GM04504 (cell line): Measurements from ENCODE around the gene RAB30.

Experiments
- DNase-seq: peaks from one replicate; pipeline ENCODE4 v3.0.0-alpha.2; 2012; ENCODE audit warnings: low read depth

Gene RAB30, protein sequence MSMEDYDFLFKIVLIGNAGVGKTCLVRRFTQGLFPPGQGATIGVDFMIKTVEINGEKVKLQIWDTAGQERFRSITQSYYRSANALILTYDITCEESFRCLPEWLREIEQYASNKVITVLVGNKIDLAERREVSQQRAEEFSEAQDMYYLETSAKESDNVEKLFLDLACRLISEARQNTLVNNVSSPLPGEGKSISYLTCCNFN

DNA sequence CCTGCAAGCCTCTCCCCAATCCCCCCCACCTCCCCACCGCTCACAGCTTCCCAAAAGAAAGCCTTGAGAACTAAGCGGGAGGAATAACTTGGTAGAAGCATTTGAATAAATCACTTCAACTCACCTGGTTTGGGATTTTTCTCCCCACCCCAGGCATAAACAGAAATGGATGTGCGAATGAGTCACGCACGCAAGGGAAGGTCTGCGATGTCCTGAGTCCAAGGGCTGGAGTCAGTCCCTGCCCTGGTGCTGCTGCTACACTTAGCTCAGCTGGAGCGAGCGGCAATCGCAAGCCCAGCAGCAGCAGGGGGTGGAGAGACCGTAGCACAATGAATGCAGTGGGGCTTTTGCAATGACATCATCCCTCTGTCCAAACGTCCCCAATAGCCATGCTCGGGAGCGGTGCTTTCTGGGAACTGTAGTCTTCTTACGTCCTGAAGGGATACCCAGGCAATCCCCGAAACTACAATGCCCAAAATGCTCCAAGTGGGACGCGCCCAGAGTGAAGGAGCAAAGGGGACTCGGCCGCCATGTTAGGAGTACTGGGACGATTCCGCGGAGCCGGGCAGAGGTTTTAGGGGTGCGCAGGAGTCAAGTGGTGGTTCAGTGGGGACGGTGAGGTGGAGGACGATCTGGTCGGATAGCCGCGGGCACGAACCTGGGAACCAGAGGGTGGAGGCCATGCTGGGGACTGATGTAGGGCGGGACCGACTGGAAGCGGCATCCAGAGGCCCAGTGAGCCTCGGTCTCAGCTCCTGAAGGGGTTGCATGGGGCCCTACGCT lies at the start of gene RAB30:
RAB30 (minus strand) TSS at position 331 of the 783 bp plus-strand sequence. CDS start 74,581 bp downstream, outside the sequence.
- DNase-seq, result peak; percentile 100

DNA sequence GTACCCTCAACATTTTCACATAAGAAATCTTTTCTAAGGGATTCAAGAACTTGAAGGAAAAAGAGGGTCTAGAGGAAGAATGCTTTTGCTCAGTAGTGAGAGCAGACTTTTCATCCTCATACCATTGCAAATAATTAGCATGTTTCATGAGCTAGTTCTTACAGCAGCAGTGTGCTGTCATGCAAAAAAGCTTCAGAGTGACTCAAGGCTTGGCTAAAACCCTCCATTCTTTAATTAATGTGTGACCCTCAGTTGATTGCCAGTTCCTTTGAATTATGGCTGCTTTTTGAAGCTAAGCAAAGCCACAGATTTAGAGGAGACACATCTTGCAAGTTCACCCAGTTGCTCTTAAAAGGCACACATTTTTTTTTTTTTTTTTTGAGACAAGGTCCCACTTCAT lies 48.6 kb upstream of the RAB30 start:
- peak; percentile 10 for DNase-seq

DNA sequence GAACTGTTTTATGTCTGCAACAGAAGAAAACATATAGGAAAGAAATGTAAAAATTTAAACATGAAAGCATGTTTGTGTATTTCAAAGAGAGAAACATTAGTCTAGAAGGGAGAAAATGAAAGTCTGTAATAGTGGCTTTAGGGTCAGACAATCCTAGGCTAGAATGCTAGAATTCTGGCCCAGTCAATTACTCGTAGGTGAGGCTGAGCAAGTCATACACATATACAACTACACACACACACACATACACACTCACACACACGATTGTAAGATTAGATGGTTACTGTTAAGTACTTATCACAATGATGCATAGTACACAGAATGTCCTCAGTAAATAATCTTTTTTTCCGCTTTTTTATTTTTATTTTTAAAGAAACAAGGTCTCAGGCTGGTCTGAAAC lies 47.5 kb upstream of the RAB30 start:
- DNase-seq, result no peak

DNA sequence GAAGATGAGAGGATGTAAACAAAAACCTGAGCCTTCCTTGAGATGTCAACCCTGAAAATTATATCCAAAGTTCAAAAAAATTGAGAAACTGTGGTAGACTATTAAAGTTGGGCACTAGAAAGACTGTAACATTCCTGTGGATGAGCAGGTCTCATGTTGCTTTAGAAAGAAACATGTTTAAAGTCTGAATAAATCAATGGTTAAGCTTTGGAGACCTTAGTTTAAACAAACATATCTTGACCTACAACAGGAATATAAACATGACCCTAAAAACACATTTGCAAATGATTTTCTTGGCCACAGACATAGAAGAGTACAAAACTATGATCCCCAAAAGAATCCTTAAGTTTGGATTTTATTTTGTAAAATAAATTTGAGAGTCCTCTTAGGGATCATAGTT lies 47.1 kb upstream of the RAB30 start:
- DNase-seq, result no peak

DNA sequence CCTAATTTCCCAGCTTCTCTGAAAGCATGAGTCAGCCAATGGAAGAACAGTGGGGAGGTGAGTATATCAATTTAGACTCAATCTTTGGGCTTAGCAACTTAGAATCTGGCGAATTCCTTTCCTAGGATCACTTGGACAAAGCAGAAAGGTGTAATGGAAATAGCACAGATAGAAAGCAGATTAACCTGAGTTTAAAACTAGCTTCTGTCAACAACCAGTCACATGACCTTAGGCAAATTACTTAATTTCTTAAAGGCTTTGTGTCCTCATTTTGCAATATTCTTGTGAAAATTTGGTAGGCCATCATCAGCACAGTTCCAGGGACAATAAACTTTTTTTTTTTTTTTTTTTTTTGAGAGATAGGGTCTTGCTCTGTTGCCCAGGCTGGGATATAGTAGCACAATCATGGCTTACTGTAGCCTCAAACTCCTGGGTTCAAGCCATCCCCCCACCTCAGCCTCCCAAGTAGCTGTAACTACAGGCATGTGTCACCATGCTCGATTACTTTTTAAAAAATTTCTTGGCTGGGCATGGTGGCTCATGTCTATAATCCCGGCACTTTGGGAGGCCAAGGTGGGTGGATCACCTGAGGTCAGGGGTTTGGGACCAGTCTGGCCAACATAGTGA lies 44.4 kb upstream of the RAB30 start:
- no peak for DNase-seq

DNA sequence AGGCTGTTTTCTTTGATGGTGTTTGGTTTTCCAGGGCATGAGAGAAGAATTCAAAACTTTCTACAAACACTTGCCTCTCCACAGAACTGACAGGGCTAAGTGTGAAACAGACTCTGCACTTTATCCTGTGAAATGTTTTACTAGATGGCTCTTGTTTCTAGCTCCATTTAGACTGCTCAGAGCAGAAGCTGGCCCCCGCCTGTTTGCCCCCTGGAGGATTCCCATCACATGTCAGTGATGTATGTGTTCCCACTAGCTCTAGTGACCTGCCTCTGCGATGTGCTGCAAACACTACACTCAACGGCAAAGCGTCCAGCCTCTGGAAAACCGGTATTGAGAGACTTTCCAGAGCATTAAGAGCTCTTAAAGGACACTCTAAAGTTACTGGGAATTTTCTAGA lies 43.9 kb upstream of the RAB30 start:
- DNase-seq, result no peak

DNA sequence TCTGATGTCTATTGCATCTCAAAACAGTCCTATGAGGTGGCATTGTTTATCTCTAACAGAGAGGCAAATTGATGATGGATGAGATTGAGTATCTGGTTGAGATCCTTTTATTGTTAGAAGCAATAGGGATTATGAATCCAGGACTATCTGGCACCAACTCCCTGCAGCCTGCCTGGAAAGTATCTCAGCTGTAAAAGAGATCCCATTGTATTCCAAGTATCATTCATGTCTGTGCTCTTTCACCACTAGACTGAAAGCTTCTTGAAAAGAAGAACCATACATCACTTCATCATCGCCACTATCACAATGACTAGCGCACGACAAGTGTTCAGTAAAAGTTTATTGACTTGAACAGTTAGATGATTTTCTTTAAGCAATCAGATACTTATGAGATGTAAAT lies 43.3 kb upstream of the RAB30 start:
- DNase-seq, result no peak

DNA sequence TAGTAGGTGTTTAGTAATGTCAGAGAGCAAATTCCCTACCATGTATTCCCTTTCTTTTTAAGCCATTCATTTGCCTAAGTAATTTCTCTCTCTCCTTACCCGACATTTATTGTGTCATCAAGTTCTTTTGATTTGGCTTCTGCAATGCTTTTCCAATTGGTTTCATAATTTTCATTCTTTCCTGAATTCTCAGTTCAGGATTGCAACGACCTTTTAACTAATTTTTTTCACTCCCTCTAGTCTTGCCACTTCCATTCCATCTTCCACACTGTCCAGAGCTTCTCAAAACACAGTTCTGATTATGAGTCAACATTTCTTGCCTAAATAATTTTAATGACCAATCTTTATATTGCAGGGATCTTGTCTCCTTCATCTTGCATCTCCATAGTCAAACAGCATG lies 41.2 kb upstream of the RAB30 start:
- DNase-seq, result no peak

DNA sequence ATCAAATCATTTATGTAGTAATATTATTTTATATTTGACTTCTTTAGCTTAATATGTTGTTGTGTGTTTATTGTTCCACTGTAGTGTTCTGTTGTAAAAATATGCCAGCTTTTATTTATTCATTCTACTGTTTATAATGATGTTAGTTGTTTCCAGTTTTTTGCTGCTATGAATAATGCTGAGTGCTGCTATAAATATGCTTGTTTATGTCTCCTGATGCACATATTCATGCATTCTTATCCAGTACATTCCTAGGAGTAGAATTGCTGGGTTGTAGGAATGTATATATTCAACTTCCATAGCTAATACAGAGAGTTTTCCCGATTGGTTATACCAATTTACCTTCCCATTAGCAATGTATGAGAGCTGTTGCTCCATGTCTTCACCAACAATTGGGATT lies 33.5 kb upstream of the RAB30 start:
- no peak for DNase-seq

DNA sequence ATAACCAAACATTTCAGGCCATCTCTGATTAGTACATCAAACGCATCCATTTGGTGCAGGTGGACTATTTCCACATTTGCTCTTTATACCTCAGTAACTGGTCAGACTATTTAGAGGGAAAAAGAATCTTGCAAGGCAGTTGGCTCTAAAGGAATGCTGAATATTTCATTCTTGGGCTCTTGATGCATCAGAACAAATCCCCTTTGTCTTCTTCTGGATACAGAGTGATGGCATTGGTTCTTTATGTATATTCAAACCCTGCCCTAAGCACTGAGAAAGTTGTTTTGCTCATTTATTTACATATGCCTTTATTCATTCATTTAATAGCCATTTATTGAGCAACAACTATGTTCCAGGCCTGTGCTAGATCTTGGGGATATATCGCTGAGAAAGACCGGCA lies 31.1 kb upstream of the RAB30 start:
- DNase-seq, result no peak

DNA sequence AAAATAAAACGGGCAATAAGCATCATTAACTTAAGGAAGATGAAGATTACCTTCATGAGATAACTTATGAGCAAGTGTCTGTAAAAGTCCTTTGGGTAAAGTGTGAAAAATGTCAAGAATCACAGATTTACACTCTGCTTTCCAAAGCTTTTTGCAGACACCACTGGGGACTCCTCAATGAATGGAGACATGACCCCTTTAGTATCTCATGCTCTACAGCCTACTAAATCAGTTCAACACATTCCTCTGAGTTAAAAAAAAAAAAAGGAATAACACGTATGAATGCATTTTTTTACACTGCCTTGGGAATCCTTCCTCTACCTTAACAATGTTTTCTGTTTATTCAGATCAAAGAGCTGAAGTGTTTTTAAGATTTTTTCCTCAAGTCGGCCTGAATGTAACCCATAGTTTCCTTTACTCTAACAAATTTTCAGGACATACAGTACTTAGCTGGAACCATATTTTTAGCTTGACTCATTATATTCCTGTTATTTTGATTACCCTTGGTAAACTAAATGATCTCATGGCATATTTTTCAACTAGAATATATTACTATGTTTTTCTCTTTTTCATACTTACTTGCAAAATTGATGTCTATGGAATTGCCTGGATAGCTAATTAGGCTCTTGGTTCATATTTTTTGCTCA lies 25.9 kb upstream of the RAB30 start:
- no peak for DNase-seq

DNA sequence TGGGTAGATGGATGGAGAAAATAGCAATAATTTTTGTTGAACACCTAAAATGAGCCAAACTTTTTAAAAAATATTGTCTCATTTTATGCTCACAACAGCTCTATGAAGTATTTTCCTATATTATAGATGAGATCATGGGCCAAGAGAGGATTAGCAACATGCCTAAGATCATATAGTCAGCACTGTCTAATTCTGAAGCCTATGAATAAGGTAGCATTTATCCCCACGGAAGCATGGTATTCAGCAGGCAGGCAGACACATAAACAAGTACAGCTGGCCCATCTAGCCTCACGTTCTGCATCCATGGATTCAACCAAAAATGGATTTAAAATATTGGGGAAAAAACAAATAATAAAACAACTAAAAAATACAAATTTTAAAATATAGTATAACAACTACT lies 21.9 kb upstream of the RAB30 start:
- DNase-seq, result no peak

DNA sequence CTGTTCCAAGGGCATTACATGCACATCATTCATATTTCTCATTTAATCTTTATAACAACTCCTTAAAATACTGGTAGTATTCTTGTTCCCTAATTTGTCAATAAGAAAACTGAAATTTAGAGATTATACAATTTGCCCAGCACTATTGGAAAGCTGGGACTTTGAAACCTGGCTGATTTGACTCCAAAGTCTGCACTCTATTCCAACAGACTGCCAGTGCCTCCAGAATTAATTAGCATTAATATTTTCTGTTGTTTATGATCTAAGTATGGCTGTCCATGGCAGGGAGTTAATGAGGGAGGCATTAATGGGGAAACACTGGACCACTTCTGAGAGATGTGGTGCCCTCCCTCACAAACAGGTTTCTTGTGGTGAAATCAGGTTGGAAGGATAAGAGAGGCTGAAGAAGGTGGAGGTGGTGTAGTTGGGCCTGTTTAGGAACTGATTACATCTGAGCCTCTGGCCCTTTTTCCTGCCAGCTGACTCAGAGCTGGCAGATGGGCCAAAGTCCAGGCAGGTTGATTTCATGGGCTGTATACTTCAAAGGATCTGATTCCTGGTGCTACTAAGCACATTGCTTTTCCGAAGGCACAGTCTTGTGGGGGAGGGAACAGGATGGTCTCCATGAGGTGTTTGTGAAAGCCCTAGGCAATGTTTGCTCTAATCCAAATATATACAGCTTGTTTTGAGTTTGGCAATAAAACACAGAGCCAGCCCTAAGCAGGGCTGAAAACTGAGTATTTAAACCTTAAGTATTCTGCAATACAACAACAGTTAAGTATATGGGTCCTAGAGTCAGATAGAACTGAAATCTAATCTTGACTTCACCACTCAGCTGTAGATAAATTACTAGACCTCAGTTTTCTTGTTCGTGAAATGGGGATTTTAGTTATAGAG lies 21.0 kb upstream of the RAB30 start:
- DNase-seq, result no peak

DNA sequence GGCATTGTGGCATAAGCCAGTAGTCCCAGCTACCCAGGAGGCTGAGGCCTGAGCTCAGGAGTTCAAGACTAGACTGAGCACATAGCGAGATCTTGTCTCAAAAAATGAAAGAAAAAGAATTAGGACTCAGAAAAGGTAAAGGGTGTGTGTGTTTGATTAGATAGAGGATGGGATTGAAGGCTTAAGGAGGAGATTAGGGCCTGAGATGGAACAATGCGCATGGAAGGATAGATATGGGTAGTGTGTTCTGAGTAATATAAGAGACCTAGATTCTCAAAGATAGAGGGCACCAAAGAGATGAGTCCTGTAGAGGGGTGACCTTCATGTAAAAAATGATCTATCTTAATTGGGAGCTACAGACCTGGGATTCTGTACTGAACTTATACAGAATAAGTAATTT lies 17.3 kb upstream of the RAB30 start:
- no peak for DNase-seq

DNA sequence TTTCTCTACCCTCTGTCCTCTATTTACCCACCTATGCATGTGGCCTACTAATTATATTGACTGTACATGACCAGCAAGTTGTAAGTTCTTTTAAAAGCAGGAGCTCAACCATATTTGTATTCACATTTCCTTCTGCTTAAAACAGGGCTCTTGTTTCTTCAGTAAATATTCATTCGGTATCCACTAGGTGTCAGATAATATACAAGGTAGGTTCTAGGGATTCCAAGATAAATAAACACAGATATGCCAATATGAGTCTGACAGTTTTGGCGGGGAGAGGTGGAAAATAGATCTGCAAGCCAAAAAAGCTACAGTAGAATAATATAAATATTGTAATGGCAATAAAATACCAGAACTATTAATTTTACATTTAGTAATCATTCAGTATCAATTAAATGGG lies 15.3 kb upstream of the RAB30 start:
- DNase-seq, result no peak

DNA sequence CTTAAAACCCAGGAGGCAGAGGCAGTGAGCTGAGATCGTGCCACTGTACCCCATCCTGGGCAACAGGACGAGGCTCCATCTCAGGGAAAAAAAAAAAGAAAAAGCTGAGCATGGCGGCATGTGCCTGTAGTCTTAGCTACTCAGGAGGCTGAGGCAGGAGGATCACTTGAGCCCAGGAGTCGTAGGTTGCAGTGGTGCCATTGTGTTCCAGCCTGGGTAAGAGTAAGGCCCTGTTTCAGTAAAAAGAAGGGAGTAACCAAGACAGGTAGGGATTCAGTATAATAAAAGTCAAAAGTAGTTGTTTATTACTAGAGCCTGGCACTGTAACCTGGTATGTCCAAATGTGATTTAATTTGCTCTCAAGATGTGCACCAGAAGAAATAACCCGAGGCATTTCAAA lies 8.1 kb upstream of the RAB30 start:
- DNase-seq, result no peak

DNA sequence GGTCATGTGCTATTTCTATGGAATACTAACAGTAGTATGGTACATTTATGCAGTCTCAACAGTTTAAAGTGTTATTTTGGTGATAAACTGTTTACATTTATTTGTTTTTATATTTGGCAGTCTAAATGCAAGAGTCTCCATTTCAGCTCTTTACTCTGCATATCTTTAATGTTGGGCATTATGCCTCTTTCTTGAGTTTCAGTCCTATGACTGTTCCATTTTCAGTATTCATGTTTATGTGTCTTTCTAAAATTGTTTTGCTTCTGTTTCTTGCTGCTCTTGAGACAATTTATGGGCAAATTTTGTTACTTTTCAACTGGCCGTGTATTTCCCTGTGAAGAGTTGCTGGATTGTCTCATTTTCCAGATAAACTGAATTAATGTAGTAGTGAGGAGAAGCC lies 6.6 kb upstream of the RAB30 start:
- no peak for DNase-seq

DNA sequence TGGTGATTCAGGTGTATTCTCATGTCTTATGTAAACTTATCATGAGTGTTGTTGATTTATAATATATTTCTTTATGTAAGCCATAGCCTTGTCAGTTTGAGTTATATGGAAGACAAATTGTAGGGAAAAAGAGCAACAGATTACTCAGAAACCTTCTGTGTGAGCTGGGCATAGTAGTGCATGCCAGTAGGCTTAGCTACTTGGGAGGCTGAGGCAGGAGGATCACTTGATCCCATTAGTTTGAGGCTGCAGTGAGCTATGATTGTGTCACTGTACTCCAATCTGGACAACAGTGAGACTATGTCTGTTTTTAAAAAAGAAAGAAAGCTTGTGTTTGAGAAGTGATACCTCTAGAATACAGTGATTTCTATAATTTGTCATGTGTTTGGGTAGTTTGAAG lies 2.2 kb upstream of the RAB30 start:
- no peak for DNase-seq

DNA sequence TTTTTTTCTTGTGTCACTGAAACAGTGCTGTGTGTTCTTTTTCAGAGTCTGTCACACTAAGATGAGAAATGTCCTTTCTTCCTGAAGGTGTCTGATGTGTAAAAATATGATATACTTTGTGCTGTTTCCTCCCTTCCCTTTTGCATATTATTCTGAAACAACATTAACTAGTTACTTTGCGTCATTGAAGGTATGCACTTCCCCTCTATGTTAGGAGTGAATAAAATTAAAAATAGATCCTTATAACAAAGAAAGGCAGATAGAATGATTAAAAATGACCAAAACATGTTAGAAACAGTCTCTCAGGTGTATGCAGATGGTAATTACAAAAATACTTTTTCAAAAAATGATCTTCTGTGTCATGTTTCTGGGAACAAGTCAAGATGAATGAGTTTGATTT lies 1.6 kb upstream of the RAB30 start:
- no peak for DNase-seq

DNA sequence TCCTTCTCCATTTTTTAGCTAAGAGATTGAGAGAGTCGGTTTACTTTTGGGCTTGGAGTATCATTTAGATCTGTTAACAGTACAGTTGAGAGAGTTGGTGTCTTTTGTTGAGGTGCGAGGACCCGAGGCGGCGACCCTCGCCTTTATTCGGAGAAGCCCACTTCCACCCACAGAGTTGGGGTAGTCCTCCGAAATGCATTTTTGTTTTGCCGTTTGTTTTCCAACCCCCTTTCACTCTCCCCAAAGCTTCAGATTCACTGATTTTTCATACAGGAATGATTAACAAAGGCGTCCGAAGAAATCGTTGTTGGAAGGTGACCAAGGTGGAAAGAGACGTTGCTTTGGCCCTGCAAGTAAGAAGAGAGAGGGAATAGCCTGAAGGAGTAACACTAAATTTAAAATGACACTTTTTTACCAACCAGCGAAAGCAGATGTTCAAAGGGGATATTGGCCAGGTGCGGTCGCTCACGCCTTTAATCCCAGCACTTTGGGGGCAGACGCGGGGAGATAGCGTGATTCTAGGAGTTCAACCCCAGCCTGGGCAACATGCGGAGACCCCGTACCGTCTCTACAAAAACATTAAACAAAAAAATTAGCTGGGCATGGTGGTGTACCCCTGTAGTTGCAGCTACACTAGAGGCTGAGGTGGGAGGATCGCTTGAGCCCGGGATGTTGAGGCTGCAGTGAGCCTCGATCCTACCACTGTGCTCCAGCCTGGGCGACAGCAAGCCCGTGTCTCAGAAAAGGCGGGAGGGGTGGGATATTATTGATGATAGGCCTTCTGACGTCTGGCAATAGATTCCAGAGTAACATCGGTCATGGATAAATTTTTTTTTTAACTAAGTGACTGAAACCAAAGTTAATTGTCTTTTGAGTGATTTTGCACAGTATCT lies 899 bp upstream of the RAB30 start:
- no peak for DNase-seq
